Adrenal gland (tissue), 5 donors: ENCODE results near the gene TMEM63A.

Experiments
- CTCF ChIP-seq, 6 experiments: fragments of 450-650 bp in 4 of 6; fragments of 200-600 bp in 2 of 6; sonication (generic) in 1 of 6; IDR thresholded peaks; 1 replicate in 5 of 6; 2 replicates in 1 of 6; pipeline versions ENCODE4 v1.5.1 to v1.8.0; 2016 to 2021; ENCODE audit warnings: antibody characterized with exemption in 6 of 6, mild to moderate bottlenecking in 2 of 6, moderate library complexity in 1 of 6
- POLR2A ChIP-seq, 2 donors: fragments of 450-650 bp; IDR thresholded peaks; one replicate each; pipeline ENCODE4 v1.6.1; 2017; ENCODE audit warnings: antibody characterized with exemption in 2 of 2, mild to moderate bottlenecking in 2 of 2, moderate library complexity in 1 of 2
- donor health status: DM: no; HTN: no; CAD: no.

GRCh38 chr1:225921734-225922709 is 39.8 kb upstream of the TMEM63A start:
- TF ChIP-seq CTCF (IDR thresholded peaks at IDR 0.05) (no peak), POLR2A (IDR thresholded peaks at IDR 0.05) (no peak)
